ENCODE data around the gene NTM.

Gene NTM

DNA sequence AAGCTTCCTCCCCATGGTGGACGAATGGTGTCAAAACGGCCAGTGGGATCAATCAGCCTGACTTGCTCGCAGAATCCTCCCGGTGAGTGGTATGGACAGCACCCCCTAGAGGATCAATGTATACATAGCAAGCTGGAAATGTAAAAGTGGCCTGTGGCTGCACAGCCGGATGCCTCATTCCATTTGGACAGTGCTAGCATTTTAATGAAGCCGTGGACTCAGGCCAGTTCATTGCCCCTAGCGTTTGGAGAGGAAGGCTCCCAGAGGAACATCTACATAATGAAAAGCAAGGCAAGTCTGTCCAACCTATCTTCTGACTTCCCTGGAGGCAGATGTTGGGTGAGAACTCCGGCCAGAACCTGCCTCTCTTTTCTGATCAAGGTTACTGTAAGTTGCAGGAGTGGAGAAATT is 942.3 kb downstream of the NTM start:
- Histone ChIP-seq H2BK120ac (ENCODE audit: low read depth, low read length) (no peak overlapping the region), H3K27ac (replicated peaks; ENCODE audit: low read length) (no peak overlapping the region), H3K36me3 (replicated peaks in 1 of 2; ENCODE audit: control insufficient read depth in 2 of 2, insufficient read depth in 2 of 2, low read length in 2 of 2) (no peaks in the 10 kb centered on the region), H3K4me1 (ENCODE audit: control insufficient read depth in 2 of 2, insufficient read depth in 1 of 2, low read depth in 1 of 2, low read length in 2 of 2) (peaks cover 0 to 10% of the 10 kb centered on the region in 2 donors), H3K4me2 (ENCODE audit: insufficient read depth, low read length, poor library complexity, severe bottlenecking) (no peak overlapping the region), H4K91ac (ENCODE audit: low read depth, low read length, poor library complexity) (no peak overlapping the region), H2BK5ac (ENCODE audit: low read length) (no peak overlapping the region), H3K79me1 (ENCODE audit: low read depth, low read length) (no peaks in the 10 kb centered on the region), H3K14ac (ENCODE audit: low read length) (no peak overlapping the region), H3K23ac (ENCODE audit: low read depth, low read length, poor library complexity) (no peak overlapping the region), H3K9me3 (replicated peaks in 1 of 2; ENCODE audit: control insufficient read depth in 2 of 2, insufficient read depth in 1 of 2, low read depth in 1 of 2, low read length in 2 of 2) (no peaks in the 10 kb centered on the region), H2AK5ac (ENCODE audit: low read depth, low read length) (no peak overlapping the region), H3K18ac (ENCODE audit: low read length) (no peak overlapping the region), H3K4me3 (ENCODE audit: low read length in 2 of 2) (no peak overlapping the region), H2BK15ac (ENCODE audit: low read length) (no peak overlapping the region), H3K9ac (ENCODE audit: low read depth, low read length, poor library complexity) (no peak overlapping the region), H3K27me3 (ENCODE audit: control insufficient read depth in 3 of 3, insufficient read depth in 3 of 3, low read depth in 1 of 3, low read length in 3 of 3) (no peaks in the 10 kb centered on the region), H2AFZ (ENCODE audit: low read length) (no peak overlapping the region), H3K4ac (ENCODE audit: low read length) (no peak overlapping the region), H4K8ac (ENCODE audit: low read depth, low read length) (no peak overlapping the region), H2BK12ac (ENCODE audit: low read length) (no peak overlapping the region)
- WGBS, 2 donors (ENCODE audit: extremely low coverage in 2 of 2, insufficient read length in 2 of 2, insufficient replicate concordance in 1 of 2): no CpG with 5 or more reads among the region's 8 CpGs
- peak; percentile 44 for DNase-seq (ENCODE audit: low spot score)

DNA sequence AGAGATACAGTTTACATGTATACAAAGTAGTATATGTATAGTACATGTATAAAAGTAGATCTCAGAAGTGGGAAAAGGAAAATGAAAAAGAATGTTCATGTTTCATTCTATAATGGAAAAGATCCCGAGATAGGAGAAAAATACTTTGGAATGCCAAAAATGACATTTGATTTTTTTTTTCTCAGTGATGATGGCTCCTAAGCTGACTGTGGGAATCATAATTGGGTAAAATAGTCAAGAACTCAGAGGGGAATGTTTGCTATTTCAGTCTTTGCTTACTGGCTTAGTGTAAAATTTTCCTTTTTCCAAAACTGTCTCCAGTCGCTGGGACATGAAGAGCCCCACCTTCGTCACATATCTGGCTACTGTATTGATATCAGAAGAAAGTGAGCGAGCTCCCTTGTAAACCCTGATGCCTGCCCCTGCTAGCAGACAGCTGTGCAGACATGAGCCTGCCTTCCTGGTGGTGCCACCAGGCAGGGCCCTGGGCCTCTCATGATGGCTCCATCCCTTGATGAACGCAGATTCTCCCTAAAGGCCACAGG is 944.6 kb downstream of the NTM start:
- peaks cover 0 to 11% of the 10 kb centered on the region in 2 donors for H3K4me1 ChIP-seq (ENCODE audit: control insufficient read depth in 2 of 2, insufficient read depth in 1 of 2, low read depth in 1 of 2, low read length in 2 of 2)
- no peaks in the 10 kb centered on the region for H3K27me3 ChIP-seq (ENCODE audit: control insufficient read depth in 3 of 3, insufficient read depth in 3 of 3, low read depth in 1 of 3, low read length in 3 of 3)
- H3K14ac ChIP-seq (ENCODE audit: low read length): no peak overlapping the region
- no peak overlapping the region for H2BK5ac ChIP-seq (ENCODE audit: low read length)
- H3K27ac ChIP-seq (replicated peaks; ENCODE audit: low read length): no peak overlapping the region
- H3K4ac ChIP-seq (ENCODE audit: low read length): no peak overlapping the region
- no peak overlapping the region for H3K4me2 ChIP-seq (ENCODE audit: insufficient read depth, low read length, poor library complexity, severe bottlenecking)
- H3K36me3 ChIP-seq (replicated peaks in 1 of 2; ENCODE audit: control insufficient read depth in 2 of 2, insufficient read depth in 2 of 2, low read length in 2 of 2): no peaks in the 10 kb centered on the region
- no peak for DNase-seq (ENCODE audit: low spot score)
- no peak overlapping the region for H3K4me3 ChIP-seq (ENCODE audit: low read length in 2 of 2)
- no peak overlapping the region for H2AK5ac ChIP-seq (ENCODE audit: low read depth, low read length)
- H3K23ac ChIP-seq (ENCODE audit: low read depth, low read length, poor library complexity): no peak overlapping the region
- H2BK12ac ChIP-seq (ENCODE audit: low read length): no peak overlapping the region
- no peak overlapping the region for H4K8ac ChIP-seq (ENCODE audit: low read depth, low read length)
- peaks cover 0 to 3% of the 10 kb centered on the region in 2 donors for H3K9me3 ChIP-seq (replicated peaks in 1 of 2; ENCODE audit: control insufficient read depth in 2 of 2, insufficient read depth in 1 of 2, low read depth in 1 of 2, low read length in 2 of 2)
- no peak overlapping the region for H3K9ac ChIP-seq (ENCODE audit: low read depth, low read length, poor library complexity)
- no peak overlapping the region for H4K91ac ChIP-seq (ENCODE audit: low read depth, low read length, poor library complexity)
- H2BK120ac ChIP-seq (ENCODE audit: low read depth, low read length): no peak overlapping the region
- WGBS, 2 donors (ENCODE audit: extremely low coverage in 2 of 2, insufficient read length in 2 of 2, insufficient replicate concordance in 1 of 2): no CpG with 5 or more reads among the region's 5 CpGs
- H2AFZ ChIP-seq (ENCODE audit: low read length): no peak overlapping the region
- no peak overlapping the region for H2BK15ac ChIP-seq (ENCODE audit: low read length)
- H3K18ac ChIP-seq (ENCODE audit: low read length): no peak overlapping the region
- H3K79me1 ChIP-seq (ENCODE audit: low read depth, low read length): no peaks in the 10 kb centered on the region

DNA sequence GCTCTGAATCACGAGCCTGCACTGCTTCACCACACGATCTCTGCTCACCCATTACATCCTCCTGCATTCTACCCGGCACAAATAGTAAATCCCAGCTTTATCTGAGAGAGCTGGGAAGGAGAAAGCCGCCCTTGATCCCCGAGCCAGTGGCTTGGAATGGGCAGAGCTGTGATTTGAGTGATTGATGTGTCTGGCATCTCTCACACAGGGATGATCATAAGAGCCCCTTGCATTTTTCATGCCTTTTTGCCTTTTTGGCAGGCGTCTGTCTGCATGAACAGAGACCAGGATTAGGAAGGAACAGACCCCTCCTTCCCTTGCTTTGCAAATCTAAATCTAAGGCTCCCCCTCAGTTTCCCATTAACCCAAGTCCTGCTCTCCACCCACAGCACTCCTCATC is 945.3 kb downstream of the NTM start:
- H3K9me3 ChIP-seq (replicated peaks in 1 of 2; ENCODE audit: control insufficient read depth in 2 of 2, insufficient read depth in 1 of 2, low read depth in 1 of 2, low read length in 2 of 2): peaks cover 0 to 3% of the 10 kb centered on the region in 2 donors

DNA sequence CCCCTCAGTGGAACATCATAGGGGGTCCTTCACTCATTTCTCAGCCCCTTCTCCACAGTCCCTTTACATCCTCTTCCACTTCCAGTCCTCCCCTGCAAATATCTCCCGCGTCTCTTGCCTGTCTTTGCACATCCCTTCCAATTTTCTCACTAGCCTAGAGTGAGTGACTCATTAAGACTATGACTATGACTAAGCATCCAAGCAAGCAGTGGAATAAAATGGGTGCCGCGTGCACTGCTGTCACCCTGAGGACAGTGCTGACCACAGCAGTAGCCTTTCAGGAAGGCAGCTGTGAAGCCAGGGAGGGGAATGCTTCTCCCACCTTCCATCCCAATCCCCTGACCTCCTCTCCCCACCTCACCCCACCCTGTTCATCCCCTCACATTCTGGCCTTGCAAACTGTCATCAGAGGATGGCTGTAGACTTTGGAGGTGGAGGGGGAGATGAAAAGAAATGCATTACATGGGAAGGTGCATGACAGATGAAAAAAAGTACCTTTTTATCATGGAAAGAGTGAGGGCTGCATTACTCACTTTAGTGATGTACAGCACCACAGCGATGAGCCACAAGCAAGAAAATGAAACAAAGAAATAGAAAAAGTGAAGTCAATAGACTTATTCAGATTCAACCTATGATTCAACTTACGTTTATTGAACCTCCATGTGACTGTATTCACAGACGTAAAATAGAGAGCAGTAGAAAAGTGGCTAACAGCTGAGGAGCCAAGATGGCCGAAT is 948.2 kb downstream of the NTM start:
- Histone ChIP-seq H3K9me3 (replicated peaks in 1 of 2; ENCODE audit: control insufficient read depth in 2 of 2, insufficient read depth in 1 of 2, low read depth in 1 of 2, low read length in 2 of 2) (peaks cover 0 to 3% of the 10 kb centered on the region in 2 donors), H2BK5ac (ENCODE audit: low read length) (no peak overlapping the region), H3K18ac (ENCODE audit: low read length) (no peak overlapping the region), H3K27me3 (ENCODE audit: control insufficient read depth in 3 of 3, insufficient read depth in 3 of 3, low read depth in 1 of 3, low read length in 3 of 3) (no peaks in the 10 kb centered on the region), H3K4me1 (ENCODE audit: control insufficient read depth in 2 of 2, insufficient read depth in 1 of 2, low read depth in 1 of 2, low read length in 2 of 2) (peaks cover 0 to 3% of the 10 kb centered on the region in 2 donors), H2BK12ac (ENCODE audit: low read length) (no peak overlapping the region), H3K23ac (ENCODE audit: low read depth, low read length, poor library complexity) (no peak overlapping the region), H2AK5ac (ENCODE audit: low read depth, low read length) (no peak overlapping the region), H3K14ac (ENCODE audit: low read length) (no peak overlapping the region), H4K8ac (ENCODE audit: low read depth, low read length) (peak overlapping the region; percentile 21), H2BK15ac (ENCODE audit: low read length) (no peak overlapping the region), H3K36me3 (replicated peaks in 1 of 2; ENCODE audit: control insufficient read depth in 2 of 2, insufficient read depth in 2 of 2, low read length in 2 of 2) (no peaks in the 10 kb centered on the region), H3K79me1 (ENCODE audit: low read depth, low read length) (no peaks in the 10 kb centered on the region), H3K9ac (ENCODE audit: low read depth, low read length, poor library complexity) (no peak overlapping the region), H3K27ac (replicated peaks; ENCODE audit: low read length) (no peak overlapping the region), H3K4ac (ENCODE audit: low read length) (no peak overlapping the region), H4K91ac (ENCODE audit: low read depth, low read length, poor library complexity) (no peak overlapping the region), H2BK120ac (ENCODE audit: low read depth, low read length) (no peak overlapping the region), H2AFZ (ENCODE audit: low read length) (no peak overlapping the region), H3K4me3 (ENCODE audit: low read length in 2 of 2) (no peak overlapping the region), H3K4me2 (ENCODE audit: insufficient read depth, low read length, poor library complexity, severe bottlenecking) (no peak overlapping the region)
- no CpG with 5 or more reads among the region's 8 CpGs for WGBS, 2 donors (ENCODE audit: extremely low coverage in 2 of 2, insufficient read length in 2 of 2, insufficient replicate concordance in 1 of 2)
- DNase-seq (ENCODE audit: low spot score): no peak

More for the DNA sequence above, 945.3 kb downstream of the NTM start:
- H3K36me3 ChIP-seq (replicated peaks in 1 of 2; ENCODE audit: control insufficient read depth in 2 of 2, insufficient read depth in 2 of 2, low read length in 2 of 2): no peaks in the 10 kb centered on the region
- DNase-seq (ENCODE audit: low spot score): no peak
- H2BK5ac ChIP-seq (ENCODE audit: low read length): no peak overlapping the region
- no peak overlapping the region for H2AK5ac ChIP-seq (ENCODE audit: low read depth, low read length)
- H3K18ac ChIP-seq (ENCODE audit: low read length): no peak overlapping the region
- no peak overlapping the region for H4K91ac ChIP-seq (ENCODE audit: low read depth, low read length, poor library complexity)
- no peak overlapping the region for H3K4ac ChIP-seq (ENCODE audit: low read length)
- H3K27ac ChIP-seq (replicated peaks; ENCODE audit: low read length): no peak overlapping the region
- no peaks in the 10 kb centered on the region for H3K79me1 ChIP-seq (ENCODE audit: low read depth, low read length)
- no peak overlapping the region for H3K14ac ChIP-seq (ENCODE audit: low read length)
- H2BK15ac ChIP-seq (ENCODE audit: low read length): no peak overlapping the region
- no peak overlapping the region for H4K8ac ChIP-seq (ENCODE audit: low read depth, low read length)
- WGBS, 2 donors (ENCODE audit: extremely low coverage in 2 of 2, insufficient read length in 2 of 2, insufficient replicate concordance in 1 of 2): no CpG with 5 or more reads among the region's 6 CpGs
- H2AFZ ChIP-seq (ENCODE audit: low read length): no peak overlapping the region
- peaks cover 0 to 8% of the 10 kb centered on the region in 2 donors for H3K4me1 ChIP-seq (ENCODE audit: control insufficient read depth in 2 of 2, insufficient read depth in 1 of 2, low read depth in 1 of 2, low read length in 2 of 2)
- no peak overlapping the region for H3K23ac ChIP-seq (ENCODE audit: low read depth, low read length, poor library complexity)
- H2BK12ac ChIP-seq (ENCODE audit: low read length): no peak overlapping the region
- H3K4me2 ChIP-seq (ENCODE audit: insufficient read depth, low read length, poor library complexity, severe bottlenecking): no peak overlapping the region
- H2BK120ac ChIP-seq (ENCODE audit: low read depth, low read length): no peak overlapping the region
- no peak overlapping the region for H3K9ac ChIP-seq (ENCODE audit: low read depth, low read length, poor library complexity)
- no peak overlapping the region for H3K4me3 ChIP-seq (ENCODE audit: low read length in 2 of 2)
- no peaks in the 10 kb centered on the region for H3K27me3 ChIP-seq (ENCODE audit: control insufficient read depth in 3 of 3, insufficient read depth in 3 of 3, low read depth in 1 of 3, low read length in 3 of 3)

Data from neuronal stem cell (in vitro differentiated cells).